ENCODE data around the gene LRRC74A.

The LRRC74A gene

GRCh38 chr14:76883447-76883846 lies 57.2 kb downstream of the LRRC74A start:
- TF ChIP-seq TAF1 (IDR thresholded peaks at IDR 0.05; ENCODE audit: borderline replicate concordance, insufficient read depth, low read length) = no peak
- no peak for TF ChIP-seq SIN3A (IDR thresholded peaks at IDR 0.05; ENCODE audit: borderline replicate concordance, insufficient read depth, low read length)
- no peak for TF ChIP-seq POLR2AphosphoS5 (IDR thresholded peaks at IDR 0.05; ENCODE audit: low read depth, low read length)
- no peak for TF ChIP-seq REST (IDR thresholded peaks at IDR 0.05; ENCODE audit: insufficient read depth in 1 of 2, low read depth in 2 of 2, low read length in 2 of 2)
- TF ChIP-seq FOXP2 (optimal IDR thresholded peaks at IDR 0.05; ENCODE audit: borderline replicate concordance, extremely low read depth, extremely low read length, insufficient read depth) = no peak

DNA sequence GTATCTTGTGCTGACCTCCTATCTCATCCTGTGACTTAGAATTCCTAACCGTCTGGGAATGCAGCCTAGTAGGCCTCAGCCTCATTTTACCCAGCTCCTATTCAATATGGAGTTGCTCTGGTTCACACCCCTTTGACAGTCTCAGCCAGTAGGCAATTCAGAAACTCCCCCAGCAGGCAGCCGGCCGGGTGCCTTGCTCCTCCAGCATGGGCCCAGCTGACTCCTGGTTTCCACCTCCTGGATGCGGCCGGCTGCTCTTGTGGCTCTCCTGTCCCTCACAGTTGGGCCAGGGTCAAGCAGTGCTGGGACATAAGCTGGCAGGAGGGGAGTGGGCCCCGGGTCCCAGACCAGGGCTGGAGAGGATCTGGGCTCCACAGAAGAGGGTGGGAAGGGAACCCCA lies 58.2 kb downstream of the LRRC74A start:
- TF ChIP-seq REST (IDR thresholded peaks at IDR 0.05; ENCODE audit: insufficient read depth in 1 of 2, low read depth in 2 of 2, low read length in 2 of 2) (no peak), FOXP2 (optimal IDR thresholded peaks at IDR 0.05; ENCODE audit: borderline replicate concordance, extremely low read depth, extremely low read length, insufficient read depth) (no peak), TAF1 (IDR thresholded peaks at IDR 0.05; ENCODE audit: borderline replicate concordance, insufficient read depth, low read length) (no peak), SIN3A (IDR thresholded peaks at IDR 0.05; ENCODE audit: borderline replicate concordance, insufficient read depth, low read length) (no peak), POLR2AphosphoS5 (IDR thresholded peaks at IDR 0.05; ENCODE audit: low read depth, low read length) (no peak)

DNA sequence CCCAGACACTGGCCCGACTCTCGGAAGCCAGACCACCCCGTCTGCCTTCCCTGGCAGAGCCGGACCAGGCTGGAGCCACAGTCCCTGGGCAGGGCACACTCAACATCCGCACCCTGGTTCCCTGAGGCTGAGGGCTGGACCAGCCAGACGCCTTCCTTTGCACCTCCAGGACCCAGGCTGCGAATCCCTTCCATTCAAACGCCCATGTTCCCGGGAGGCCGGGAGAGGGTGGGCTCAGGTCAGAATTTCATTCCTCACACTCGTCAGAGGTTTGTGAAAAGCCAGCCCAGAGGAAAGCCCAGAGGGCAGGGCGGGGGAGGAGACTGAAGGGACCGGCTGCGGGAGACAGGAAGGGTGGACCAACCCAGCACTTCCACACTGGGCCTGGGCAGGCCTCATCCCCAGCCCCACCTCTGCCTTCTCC lies 58.7 kb downstream of the LRRC74A start:
- no peak for TF ChIP-seq REST (IDR thresholded peaks at IDR 0.05; ENCODE audit: insufficient read depth in 1 of 2, low read depth in 2 of 2, low read length in 2 of 2)
- no peak for TF ChIP-seq FOXP2 (optimal IDR thresholded peaks at IDR 0.05; ENCODE audit: borderline replicate concordance, extremely low read depth, extremely low read length, insufficient read depth)
- TF ChIP-seq TAF1 (IDR thresholded peaks at IDR 0.05; ENCODE audit: borderline replicate concordance, insufficient read depth, low read length) = no peak
- no peak for TF ChIP-seq POLR2AphosphoS5 (IDR thresholded peaks at IDR 0.05; ENCODE audit: low read depth, low read length)
- no peak for TF ChIP-seq SIN3A (IDR thresholded peaks at IDR 0.05; ENCODE audit: borderline replicate concordance, insufficient read depth, low read length)

DNA sequence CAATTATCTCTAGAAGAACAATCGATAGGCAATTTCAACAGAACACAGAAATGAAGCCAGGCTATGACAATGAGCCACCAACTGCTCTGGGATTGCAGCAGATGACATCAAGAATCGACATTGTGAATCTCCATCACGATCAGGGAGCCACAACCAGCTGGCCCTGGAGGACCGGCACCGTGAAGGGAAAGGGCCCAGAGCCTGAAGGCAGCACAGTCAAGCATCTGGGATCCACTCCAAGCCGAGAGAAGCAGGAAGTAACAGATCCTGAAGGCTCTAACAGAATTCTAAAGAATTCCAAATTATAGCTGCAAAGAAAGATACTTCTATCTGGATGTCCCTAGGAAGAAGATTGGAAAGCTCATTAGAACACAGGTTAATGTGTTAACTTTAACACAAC lies 61.0 kb downstream of the LRRC74A start:
- TF ChIP-seq FOXP2 (optimal IDR thresholded peaks at IDR 0.05; ENCODE audit: borderline replicate concordance, extremely low read depth, extremely low read length, insufficient read depth) = no peak
- TF ChIP-seq POLR2AphosphoS5 (IDR thresholded peaks at IDR 0.05; ENCODE audit: low read depth, low read length) = no peak
- TF ChIP-seq TAF1 (IDR thresholded peaks at IDR 0.05; ENCODE audit: borderline replicate concordance, insufficient read depth, low read length) = no peak
- TF ChIP-seq REST (IDR thresholded peaks at IDR 0.05; ENCODE audit: insufficient read depth in 1 of 2, low read depth in 2 of 2, low read length in 2 of 2) = no peak
- no peak for TF ChIP-seq SIN3A (IDR thresholded peaks at IDR 0.05; ENCODE audit: borderline replicate concordance, insufficient read depth, low read length)

GRCh38 chr14:76891391-76891790 lies 65.2 kb downstream of the LRRC74A start:
- TF ChIP-seq TAF1 (IDR thresholded peaks at IDR 0.05; ENCODE audit: borderline replicate concordance, insufficient read depth, low read length) (no peak), FOXP2 (optimal IDR thresholded peaks at IDR 0.05; ENCODE audit: borderline replicate concordance, extremely low read depth, extremely low read length, insufficient read depth) (no peak), POLR2AphosphoS5 (IDR thresholded peaks at IDR 0.05; ENCODE audit: low read depth, low read length) (no peak), REST (IDR thresholded peaks at IDR 0.05; ENCODE audit: insufficient read depth in 1 of 2, low read depth in 2 of 2, low read length in 2 of 2) (no peak), SIN3A (IDR thresholded peaks at IDR 0.05; ENCODE audit: borderline replicate concordance, insufficient read depth, low read length) (no peak)
